Measurements from ENCODE around the gene AKR1C8.
"Not testable (repeated sequence)": the region's sequence is repeated elsewhere in the genome, so short reads cannot be mapped to it uniquely, and the experiment has no call there.

AKR1C8 gene

GRCh38 chr10:5117026-5117425 lies 67.9 kb downstream of the AKR1C8 start:
- POLR2A ChIA-PET (ENCODE audit: low non-redundant PET): no interaction called here
- H3K27ac ChIP-seq: no peak overlapping the region
- CTCF ChIA-PET: no interaction called here
- DNase-seq (ENCODE audit: low spot score): no peak
- no peak for TF ChIP-seq CTCF (conservative IDR thresholded peaks at IDR 0.05; ENCODE audit: low read depth)

DNA sequence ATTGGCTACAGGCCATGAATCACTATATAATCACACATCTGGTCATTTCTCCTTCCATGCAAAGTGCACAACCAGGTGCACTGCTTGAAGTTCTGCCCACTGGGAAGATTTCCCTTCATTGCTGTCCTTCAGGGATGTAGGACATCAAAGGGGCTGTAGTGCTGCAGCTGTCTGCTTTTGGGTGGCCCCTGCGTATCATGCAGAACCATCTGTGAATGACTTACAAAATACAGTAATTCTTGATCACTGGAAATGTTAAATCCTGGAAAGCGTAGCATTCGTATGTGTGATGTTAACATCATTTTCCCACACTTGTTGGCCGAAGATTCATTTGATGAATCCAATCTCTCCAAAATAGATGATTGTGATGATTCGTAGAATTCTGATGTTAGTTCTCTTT lies 68.3 kb downstream of the AKR1C8 start:
- CTCF ChIA-PET: no interaction called here
- no peak for TF ChIP-seq CTCF (conservative IDR thresholded peaks at IDR 0.05; ENCODE audit: low read depth)
- POLR2A ChIA-PET (ENCODE audit: low non-redundant PET): no interaction called here
- no peak for DNase-seq (ENCODE audit: low spot score)
- no peak overlapping the region for H3K27ac ChIP-seq

GRCh38 chr10:5109861-5110260 lies 75.1 kb downstream of the AKR1C8 start:
- DNase-seq (ENCODE audit: low spot score); H3K27ac ChIP-seq; CTCF ChIA-PET; POLR2A ChIA-PET (ENCODE audit: low non-redundant PET): not testable (repeated sequence)

GRCh38 chr10:5108658-5109416 lies 76.1 kb downstream of the AKR1C8 start:
- H3K27ac ChIP-seq: no peak overlapping the region
- ChIA-PET POLR2A (ENCODE audit: low non-redundant PET) (no interaction called here), CTCF (no interaction called here)
- no peak for DNase-seq (ENCODE audit: low spot score)
- TF ChIP-seq CTCF (conservative IDR thresholded peaks at IDR 0.05; ENCODE audit: low read depth): no peak

DNA sequence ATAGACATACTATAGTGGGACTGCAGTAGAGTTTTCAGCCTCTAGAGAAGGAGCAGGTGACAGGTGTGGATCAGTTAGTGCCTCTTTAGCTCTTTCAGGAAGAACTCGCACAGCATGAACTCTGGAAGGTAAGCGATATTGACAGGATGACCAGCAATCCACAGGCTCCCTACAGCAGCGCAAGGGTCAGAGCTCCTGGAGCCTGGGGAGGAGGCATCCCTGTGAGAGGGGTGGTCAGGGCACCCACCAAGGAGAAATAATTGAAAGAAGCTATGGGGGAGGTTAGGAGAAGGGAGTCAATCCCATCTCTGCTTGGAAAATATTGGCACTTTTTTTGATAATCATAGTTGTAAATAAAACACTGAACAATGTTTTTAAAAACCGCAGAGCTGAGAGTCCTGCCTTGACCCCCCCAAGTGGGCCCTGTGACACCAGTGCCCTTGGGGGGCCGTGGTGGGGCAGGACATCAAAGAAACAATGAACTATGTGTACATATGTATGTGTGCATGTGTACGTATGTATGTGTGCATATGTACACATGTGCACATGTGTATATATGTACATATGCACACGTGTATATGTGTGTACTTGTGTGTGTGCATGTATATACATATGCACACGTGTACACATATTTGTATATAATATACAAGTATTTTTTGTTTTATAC lies 77.0 kb downstream of the AKR1C8 start:
- DNase-seq (ENCODE audit: low spot score): no peak
- no peak overlapping the region for H3K27ac ChIP-seq
- ChIA-PET CTCF (no interaction called here), POLR2A (ENCODE audit: low non-redundant PET) (no interaction called here)
- TF ChIP-seq CTCF (conservative IDR thresholded peaks at IDR 0.05; ENCODE audit: low read depth): no peak

- no peak overlapping the region for H3K27ac ChIP-seq
- no peak for TF ChIP-seq CTCF (conservative IDR thresholded peaks at IDR 0.05; ENCODE audit: low read depth)
- ChIA-PET POLR2A (ENCODE audit: low non-redundant PET) (no interaction called here), CTCF (interaction anchor here (0.8 kb wide), 1 partner anchor 327 kb away, joined by 3 read pairs; no protein-coding TSS in a partner anchor)
- DNase-seq (ENCODE audit: low spot score): no peak
These were observed 78.4 kb downstream of the AKR1C8 start for GRCh38 chr10:5106553-5106952.

- ChIA-PET CTCF (no interaction called here), POLR2A (ENCODE audit: low non-redundant PET) (interaction anchor here (0.6 kb wide), 1 partner anchor 181 kb away, joined by 3 read pairs; no protein-coding TSS in a partner anchor)
- TF ChIP-seq CTCF (conservative IDR thresholded peaks at IDR 0.05; ENCODE audit: low read depth): no peak
- DNase-seq (ENCODE audit: low spot score): no peak
- H3K27ac ChIP-seq: no peak overlapping the region
These were observed 79.3 kb downstream of the AKR1C8 start for GRCh38 chr10:5105626-5106025.
